ENCODE data around the gene ARPC5L.
"Not testable (repeated sequence)": the region's sequence is repeated elsewhere in the genome, so short reads cannot be mapped to it uniquely, and the experiment has no call there.

Gene ARPC5L

GRCh38 chr9:124861342-124862229, at the start of gene ARPC5L, which contains the start of gene RPL35:
ARPC5L (plus strand) TSS chr9:124862130; CDS start chr9:124869291, 7,161 bp downstream.
RPL35 (minus strand) TSS chr9:124861957; CDS start chr9:124861912, 45 bp downstream.
- DNase-seq (ENCODE audit: low spot score) = peak; percentile 99

- no peak for DNase-seq (ENCODE audit: low spot score)
These were observed 49.5 kb upstream of the ARPC5L start for GRCh38 chr9:124812441-124812876.

GRCh38 chr9:124813041-124813440, 48.9 kb upstream of the ARPC5L start:
- no peak for DNase-seq (ENCODE audit: low spot score)

DNA sequence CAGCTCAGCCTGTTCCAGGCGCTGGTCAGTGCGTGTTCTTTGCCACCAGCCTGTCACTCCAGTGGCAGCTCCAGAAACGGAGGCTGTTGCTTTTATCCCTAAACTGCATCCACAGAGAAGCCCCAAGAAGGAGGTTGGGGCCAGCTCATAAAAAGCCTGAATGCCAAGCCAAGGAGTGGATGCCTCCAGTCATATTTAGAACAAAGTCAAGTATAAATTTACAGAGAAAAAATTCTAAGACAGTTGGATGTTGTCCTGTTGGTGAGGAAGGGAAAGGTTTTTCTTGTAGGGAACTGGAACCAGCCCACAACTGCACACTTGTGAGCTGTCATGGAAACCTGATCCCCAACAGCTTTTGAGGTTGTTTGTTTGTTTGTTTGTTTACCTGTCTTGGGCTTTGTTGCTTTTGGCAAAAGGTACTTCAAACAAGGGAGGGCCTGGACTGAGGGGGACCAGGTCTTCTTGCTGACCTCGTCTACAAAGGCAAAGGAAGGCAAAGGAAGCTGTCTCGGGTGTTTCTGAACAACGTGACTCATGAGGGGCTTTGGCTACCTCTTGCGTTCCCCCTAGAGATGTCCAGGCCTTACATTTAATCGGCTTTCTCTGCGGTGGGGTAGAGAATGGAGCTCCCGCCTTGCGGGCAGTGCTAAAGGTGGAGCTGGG, 48.3 kb upstream of the ARPC5L start:
- no peak for DNase-seq (ENCODE audit: low spot score)

DNA sequence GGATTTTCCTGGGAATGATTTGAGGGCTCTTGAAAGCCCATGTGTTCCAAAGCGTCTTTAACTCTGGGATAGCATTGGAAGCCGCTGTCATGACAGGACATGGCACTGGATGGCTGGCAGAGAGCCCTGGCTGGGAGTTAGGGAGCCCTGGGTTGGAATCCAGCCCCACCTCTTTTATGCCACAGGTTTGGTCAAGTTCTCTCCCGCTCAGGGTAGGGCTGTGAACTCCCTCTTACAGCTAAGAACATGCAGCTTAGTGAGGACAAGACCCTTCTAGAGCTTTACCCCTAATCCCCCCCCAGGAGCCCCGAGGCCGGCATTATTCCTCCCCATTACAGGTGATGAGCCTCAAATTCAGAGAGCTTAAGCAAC, 47.8 kb upstream of the ARPC5L start:
- no peak for DNase-seq (ENCODE audit: low spot score)

DNA sequence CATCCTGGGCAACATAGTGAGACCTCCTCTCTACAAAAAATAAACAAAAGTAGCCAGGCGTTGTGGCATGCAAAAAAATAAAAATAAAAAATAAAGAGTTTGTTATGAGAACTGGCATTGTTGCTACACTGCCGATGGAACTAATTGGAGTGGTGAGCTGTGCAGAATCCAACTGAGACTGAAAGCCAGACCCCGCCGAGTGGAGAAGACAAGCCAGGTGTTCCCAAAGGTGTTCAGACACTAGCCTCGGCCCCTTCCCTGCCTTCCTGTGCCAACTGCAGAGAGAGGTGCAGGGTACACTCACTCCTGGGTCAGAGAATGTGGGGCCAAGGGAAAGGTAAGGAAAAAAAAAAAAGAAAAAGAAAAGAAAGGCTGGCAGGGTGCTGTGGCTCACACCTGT, 46.3 kb upstream of the ARPC5L start:
- no peak for DNase-seq (ENCODE audit: low spot score)

DNA sequence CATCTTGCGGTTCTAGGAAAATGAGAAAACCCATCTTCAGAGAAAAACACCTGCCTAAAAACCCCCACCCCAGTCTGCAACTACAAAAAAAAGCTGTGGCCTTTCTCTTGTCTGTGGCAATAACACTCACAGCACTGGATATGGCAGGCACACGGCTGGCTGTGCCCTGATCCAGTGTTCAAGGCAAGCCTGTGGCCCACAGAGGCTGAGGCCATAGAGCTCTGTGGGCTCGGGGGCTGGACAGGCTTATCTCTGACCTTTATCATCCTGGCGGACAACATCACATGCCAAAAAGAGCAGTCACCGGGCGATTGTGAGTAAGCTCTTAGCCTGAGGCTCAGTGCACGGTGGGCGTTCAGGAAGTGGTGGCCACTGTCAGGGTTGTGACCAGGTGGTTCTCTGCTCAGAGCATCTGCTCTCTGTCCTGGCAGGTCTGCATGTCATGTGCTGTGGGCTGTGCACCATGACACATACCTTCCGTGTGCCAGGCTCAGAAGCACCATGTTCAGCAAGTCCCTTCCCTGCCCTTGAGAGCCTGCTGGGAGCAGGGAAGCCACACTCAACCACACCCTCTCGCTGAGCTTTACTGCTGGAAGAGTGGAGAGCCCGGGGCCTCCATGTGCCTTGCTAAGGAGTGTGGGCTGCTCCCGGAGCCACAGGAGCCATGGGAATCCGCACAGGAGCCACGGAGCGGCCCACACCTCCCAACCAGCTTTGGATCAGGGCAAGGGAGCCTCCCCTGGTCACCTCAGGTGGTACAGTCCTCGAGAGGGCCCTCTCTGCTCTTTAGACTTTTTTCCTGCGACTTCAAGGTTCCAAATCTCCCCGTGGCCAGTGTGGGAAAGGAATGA, 43.3 kb upstream of the ARPC5L start:
- no peak for DNase-seq (ENCODE audit: low spot score)

DNA sequence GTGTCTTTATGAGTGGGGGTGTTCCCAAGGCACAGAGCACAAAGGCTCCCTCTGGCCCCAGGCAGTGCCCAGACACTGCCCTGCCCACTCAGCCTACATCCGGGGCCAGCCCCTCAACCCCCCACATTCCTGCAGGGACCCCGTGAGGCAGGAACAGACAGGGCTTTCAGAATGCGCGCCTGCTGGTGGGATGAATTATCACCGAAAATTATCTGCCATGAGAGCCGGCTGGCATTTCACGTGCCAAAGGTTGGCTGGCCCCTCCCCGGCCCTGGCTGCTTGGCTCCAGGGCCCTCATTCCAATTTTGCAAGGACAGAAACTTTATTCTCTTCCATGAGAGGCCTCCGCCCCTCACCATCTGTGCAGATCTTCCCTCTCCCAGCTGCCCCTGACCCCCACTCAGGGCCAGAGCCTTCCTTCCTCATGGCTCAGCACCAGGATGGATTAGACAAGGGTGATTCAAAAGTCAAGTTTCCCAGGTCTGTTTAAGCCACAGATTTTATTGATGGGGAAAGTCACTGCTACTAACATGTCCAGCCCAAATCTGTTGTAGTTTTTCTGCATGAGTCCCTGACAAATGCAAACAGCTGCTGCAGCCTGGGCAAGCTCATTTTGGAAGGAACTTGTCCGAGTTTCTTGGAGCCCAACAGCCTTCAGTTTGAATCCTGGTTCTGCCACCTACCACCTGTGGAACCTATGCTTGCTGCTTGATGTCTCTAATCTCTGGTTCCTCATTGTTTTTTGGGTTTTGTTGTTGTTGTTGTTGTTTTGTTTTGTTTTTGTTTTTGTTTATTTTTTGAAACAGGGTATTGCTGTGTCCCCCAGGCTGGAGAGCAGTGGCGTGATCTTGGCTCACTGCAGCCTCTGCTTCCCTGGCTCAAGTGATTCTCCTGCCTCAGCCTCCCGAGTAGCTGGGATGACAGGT, 41.0 kb upstream of the ARPC5L start:
- no peak for DNase-seq (ENCODE audit: low spot score)

- no peak for DNase-seq (ENCODE audit: low spot score)
These were observed 33.2 kb upstream of the ARPC5L start for GRCh38 chr9:124828489-124829333.

DNA sequence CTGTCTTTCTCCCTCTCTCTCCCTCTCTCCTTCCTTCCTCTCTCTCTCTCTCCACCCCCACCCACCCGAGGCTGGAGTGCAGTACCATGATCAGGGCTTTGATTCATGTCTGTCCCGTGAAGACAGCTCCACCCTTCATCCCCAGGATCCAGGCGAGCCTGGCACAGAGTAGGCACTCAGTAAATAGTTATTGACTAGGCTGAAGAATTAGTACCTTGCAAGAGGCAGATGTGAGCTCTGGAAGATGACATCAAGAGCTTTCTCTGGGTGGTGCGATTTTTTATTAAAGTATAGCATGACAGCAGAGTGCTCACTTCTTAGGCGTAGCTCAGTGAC, 32.6 kb upstream of the ARPC5L start:
- DNase-seq (ENCODE audit: low spot score) = no peak

GRCh38 chr9:124830593-124830992, 31.3 kb upstream of the ARPC5L start:
- DNase-seq (ENCODE audit: low spot score) = no peak

- no peak for DNase-seq (ENCODE audit: low spot score)
These were observed 30.1 kb upstream of the ARPC5L start for GRCh38 chr9:124831642-124832364.

- no peak for DNase-seq (ENCODE audit: low spot score)
These were observed 27.3 kb upstream of the ARPC5L start for GRCh38 chr9:124834591-124834990.

DNA sequence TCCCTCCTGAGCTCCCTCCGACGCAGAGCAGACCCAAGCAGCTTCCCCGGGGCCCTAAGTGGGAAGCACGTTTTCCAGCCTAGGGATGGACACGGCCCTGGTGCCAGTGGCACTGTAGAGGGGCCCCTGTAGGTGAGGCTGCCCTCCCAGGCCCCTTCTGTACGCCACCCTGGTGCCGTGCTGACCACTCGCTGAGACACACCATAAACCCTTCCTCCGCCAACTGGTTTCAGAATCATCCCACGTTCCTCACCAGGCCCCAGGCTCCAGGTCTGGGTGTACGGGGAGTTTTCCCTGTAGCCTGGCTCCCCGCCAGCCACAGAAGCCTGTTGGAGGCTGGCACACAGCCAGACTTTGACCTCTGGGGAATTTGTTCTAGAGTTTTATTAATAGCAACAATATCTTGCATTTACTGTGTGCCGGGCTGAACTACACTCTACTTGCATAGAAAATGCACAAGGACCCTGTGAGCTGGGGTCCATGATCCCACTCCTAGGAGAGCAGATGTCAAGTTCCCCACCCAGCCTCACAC, 26.8 kb upstream of the ARPC5L start:
- DNase-seq (ENCODE audit: low spot score) = no peak

DNA sequence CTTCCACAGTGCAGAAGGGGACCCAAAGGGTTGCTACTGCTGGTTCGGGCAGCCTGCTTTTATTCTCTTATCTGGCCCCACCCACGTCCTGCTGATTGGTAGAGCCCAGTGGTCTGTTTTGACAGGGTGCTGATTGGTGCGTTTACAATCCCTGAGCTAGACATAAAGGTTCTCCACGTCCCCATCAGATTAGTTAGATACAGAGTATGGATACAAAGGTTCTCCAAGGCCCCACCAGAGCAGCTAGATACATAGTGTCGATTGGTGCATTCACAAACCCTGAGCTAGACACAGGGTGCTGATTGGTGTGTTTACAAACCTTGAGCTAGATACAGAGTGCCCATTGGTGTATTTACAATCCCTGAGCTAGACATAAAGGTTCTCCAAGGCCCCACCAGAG, 23.8 kb upstream of the ARPC5L start:
- not testable (repeated sequence) for DNase-seq (ENCODE audit: low spot score)

GRCh38 chr9:124838567-124839275, 23.2 kb upstream of the ARPC5L start:
- not testable (repeated sequence) for DNase-seq (ENCODE audit: low spot score)

- DNase-seq (ENCODE audit: low spot score) = no peak
These were observed 22.2 kb upstream of the ARPC5L start for GRCh38 chr9:124839612-124840299.

DNA sequence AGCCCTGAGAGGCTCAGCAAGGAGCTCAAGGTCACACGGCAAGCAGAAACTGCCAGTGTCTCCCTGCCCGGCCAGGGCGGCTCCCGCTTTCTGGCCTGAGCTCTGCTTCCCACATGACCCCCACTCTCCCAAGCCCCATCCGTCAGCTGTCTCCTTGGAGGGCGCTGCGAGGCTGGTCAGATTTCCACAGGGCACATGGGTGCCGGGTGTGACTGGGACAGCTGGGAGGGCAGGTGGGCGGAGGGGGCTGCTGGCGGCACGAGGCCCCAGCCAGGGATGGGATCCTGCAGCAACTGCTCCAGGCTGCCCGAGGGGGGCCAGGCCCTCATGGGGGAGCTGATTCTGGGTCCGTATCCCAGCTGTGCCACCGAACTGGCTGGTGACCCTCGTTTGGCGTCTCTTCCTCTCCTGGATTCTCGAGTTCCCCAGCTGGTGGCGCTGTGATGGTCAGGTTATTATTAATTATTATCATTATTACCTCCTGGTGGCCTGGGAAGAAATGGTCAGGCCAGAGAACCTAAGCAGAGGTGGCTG, 21.6 kb upstream of the ARPC5L start:
- DNase-seq (ENCODE audit: low spot score) = no peak

All from germinal center (tissue), 1 donor.